Neural cell (in vitro differentiated cells): ENCODE results near the gene EXOC4. TPM values are rescaled to one million over a fixed set of nuclear protein-coding genes. Genes with fewer than 3 reads are reported as not detected.

Experiments
- H2AFZ ChIP-seq: fragments of 200-600, 300-800 bp; sonication (generic), shearing (Covaris generic); 2 replicates; pipeline ENCODE4 v1.6.0; 2014; ENCODE audit warnings: low read depth, mild to moderate bottlenecking, antibody characterized with exemption, low read length, moderate library complexity
- H3F3A ChIP-seq: fragments of 200-600 bp; shearing (Covaris generic); 2 replicates; pipeline ENCODE4 v1.6.1; 2016; ENCODE audit warnings: mild to moderate bottlenecking, moderate library complexity, mixed read lengths, antibody characterized with exemption, low read length; ENCODE audit not compliant: insufficient read depth, poor library complexity, severe bottlenecking
- H3K27ac ChIP-seq: fragments of 200-600, 300-800 bp; sonication (generic), shearing (Covaris generic); 2 replicates; pipeline ENCODE4 v1.5.1; 2014; ENCODE audit warnings: mild to moderate bottlenecking, low read length, moderate library complexity
- H3K27me3 ChIP-seq: fragments of 300-800, 200-600 bp; sonication (generic), shearing (Covaris generic); 2 replicates; pipeline ENCODE4 v1.6.0; 2014; ENCODE audit warnings: mild to moderate bottlenecking, low read depth, low read length, moderate library complexity; ENCODE audit not compliant: insufficient read depth
- H3K36me3 ChIP-seq: fragments of 300-800, 200-600 bp; sonication (generic), shearing (Covaris generic); 2 replicates; pipeline ENCODE4 v1.5.1; 2014; ENCODE audit warnings: mild to moderate bottlenecking, antibody characterized with exemption, low read length, moderate library complexity; ENCODE audit not compliant: insufficient read depth
- H3K4me2 ChIP-seq: fragments of 300-800, 200-600 bp; sonication (generic), shearing (Covaris generic); 2 replicates; pipeline ENCODE4 v1.6.0; 2014; ENCODE audit warnings: mild to moderate bottlenecking, low read length
- H3K4me3 ChIP-seq: fragments of 300-800, 200-600 bp; sonication (generic), shearing (Covaris generic); 2 replicates; pipeline ENCODE4 v1.5.1; 2014; ENCODE audit warnings: mild to moderate bottlenecking, low read length, moderate library complexity
- H3K79me2 ChIP-seq: fragments of 200-600 bp; shearing (Covaris generic); replicated peaks from 2 replicates; pipeline ENCODE4 v1.6.0; 2014; ENCODE audit warnings: mild to moderate bottlenecking, low read length, moderate library complexity; ENCODE audit not compliant: insufficient read depth
- H3K9ac ChIP-seq: fragments of 300-800, 200-600 bp; sonication (generic), shearing (Covaris generic); 2 replicates; pipeline ENCODE4 v1.6.1; 2016; ENCODE audit warnings: mild to moderate bottlenecking, low read length, mixed read lengths
- H3K9me2 ChIP-seq: fragments of 200-600 bp; shearing (Covaris generic); 2 replicates; pipeline ENCODE4 v1.6.1; 2016; ENCODE audit warnings: mild to moderate bottlenecking, low read length, mixed read lengths; ENCODE audit not compliant: insufficient read depth
- H3K9me3 ChIP-seq: fragments of 200-600, 300-800 bp; sonication (generic), shearing (Covaris generic); 2 replicates; pipeline ENCODE4 v1.6.1; 2016; ENCODE audit warnings: mild to moderate bottlenecking, mixed run types, low read length, moderate library complexity, mixed read lengths
- H4K20me1 ChIP-seq: fragments of 200-600 bp; shearing (Covaris generic); 2 replicates; pipeline ENCODE4 v1.6.1; 2016; ENCODE audit warnings: mild to moderate bottlenecking, mixed run types; ENCODE audit not compliant: insufficient read depth
- EP300 ChIP-seq: fragments of 450-650 bp; conservative IDR thresholded peaks from 2 replicates; pipeline ENCODE4 v1.6.1; 2014; ENCODE audit warnings: antibody characterized with exemption, mild to moderate bottlenecking, moderate library complexity; ENCODE audit not compliant: poor library complexity, severe bottlenecking
- EZH2 ChIP-seq: fragments of 200-600, 300-800 bp; shearing (Covaris generic), sonication (generic); IDR thresholded peaks from 2 replicates; pipeline ENCODE4 v1.6.1; 2014; ENCODE audit warnings: antibody characterized with exemption, low read length, borderline replicate concordance, mild to moderate bottlenecking; ENCODE audit not compliant: insufficient read depth, poor library complexity, severe bottlenecking
- MXI1 ChIP-seq: fragments of 450-650 bp; conservative IDR thresholded peaks from 2 replicates; pipeline ENCODE4 v1.6.1; 2014; ENCODE audit warnings: antibody characterized with exemption, mild to moderate bottlenecking; ENCODE audit not compliant: poor library complexity, severe bottlenecking
- POLR2AphosphoS5 ChIP-seq: IDR thresholded peaks from 2 replicates; pipeline ENCODE4 v1.6.1; 2012
- RAD21 ChIP-seq: fragments of 450-650 bp; conservative IDR thresholded peaks from 2 replicates; pipeline ENCODE4 v1.6.1; 2014; ENCODE audit warnings: antibody characterized with exemption, mild to moderate bottlenecking, moderate library complexity
- REST ChIP-seq: IDR thresholded peaks from 2 replicates; pipeline ENCODE4 v1.6.1; 2012; ENCODE audit warnings: borderline replicate concordance
- SMC3 ChIP-seq: fragments of 450-650 bp; conservative IDR thresholded peaks from 2 replicates; pipeline ENCODE4 v1.6.1; 2014; ENCODE audit warnings: antibody characterized with exemption, mild to moderate bottlenecking, moderate library complexity; ENCODE audit not compliant: poor library complexity
- TAF1 ChIP-seq: IDR thresholded peaks from 2 replicates; pipeline ENCODE4 v1.6.1; 2012; ENCODE audit warnings: low read depth
- polyA plus RNA-seq: library from polyadenylated mRNA; depleted of rRNA; stranded (reverse); fragments of >200 nt; gene quantifications from 2 replicates; pipeline ENCODE4 v1.2.3, GENCODE V29; 2014
- TF ChIP-seq, protein P1 (sequence below): fragments of 450-650 bp; IDR thresholded peaks from 2 replicates; pipeline ENCODE4 v1.5.1; 2014; ENCODE audit warnings: antibody characterized with exemption, mild to moderate bottlenecking, moderate library complexity; ENCODE audit not compliant: poor library complexity, severe bottlenecking

Gene EXOC4
- polyA plus RNA-seq, 1 donor from 2014 or later, result 36.5 TPM

DNA sequence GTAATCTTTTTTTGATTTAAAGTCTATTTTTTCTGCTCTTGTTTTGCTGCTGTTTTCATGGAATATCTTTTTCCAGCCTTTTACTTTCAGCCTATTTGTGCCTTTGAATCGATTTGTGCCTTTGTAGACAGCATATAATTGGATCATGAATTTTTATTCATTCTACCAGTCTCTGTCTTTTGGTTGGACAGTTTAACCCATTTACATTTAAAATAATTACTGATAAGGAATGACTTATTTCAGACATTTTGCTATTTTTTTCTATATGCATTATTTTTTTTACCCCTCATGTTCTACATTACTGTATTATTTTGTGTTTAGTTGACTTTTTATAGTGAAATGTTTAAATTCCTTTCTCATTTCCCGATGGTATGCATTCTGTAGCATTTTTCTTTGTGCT lies 99.6 kb downstream of the EXOC4 start:
- Histone ChIP-seq H4K20me1 (no peaks in the 10 kb centered on the region), H3K4me2 (no peak overlapping the region), H3K9me2 (no peaks in the 10 kb centered on the region), H3F3A (no peaks in the 10 kb centered on the region), H3K4me3 (no peak overlapping the region), H3K27me3 (no peaks in the 10 kb centered on the region), H3K79me2 (no peaks in the 10 kb centered on the region), H3K27ac (no peak overlapping the region), H3K9ac (no peak overlapping the region), H3K9me3 (peaks cover 4% of the 10 kb centered on the region), H2AFZ (no peak overlapping the region), H3K36me3 (no peaks in the 10 kb centered on the region)
- TF ChIP-seq MXI1, result no peak
- no peak for TF ChIP-seq RAD21
- TF ChIP-seq EP300, result no peak
- TF ChIP-seq TAF1, result no peak
- no peak for TF ChIP-seq POLR2AphosphoS5
- TF ChIP-seq, protein P1, sequence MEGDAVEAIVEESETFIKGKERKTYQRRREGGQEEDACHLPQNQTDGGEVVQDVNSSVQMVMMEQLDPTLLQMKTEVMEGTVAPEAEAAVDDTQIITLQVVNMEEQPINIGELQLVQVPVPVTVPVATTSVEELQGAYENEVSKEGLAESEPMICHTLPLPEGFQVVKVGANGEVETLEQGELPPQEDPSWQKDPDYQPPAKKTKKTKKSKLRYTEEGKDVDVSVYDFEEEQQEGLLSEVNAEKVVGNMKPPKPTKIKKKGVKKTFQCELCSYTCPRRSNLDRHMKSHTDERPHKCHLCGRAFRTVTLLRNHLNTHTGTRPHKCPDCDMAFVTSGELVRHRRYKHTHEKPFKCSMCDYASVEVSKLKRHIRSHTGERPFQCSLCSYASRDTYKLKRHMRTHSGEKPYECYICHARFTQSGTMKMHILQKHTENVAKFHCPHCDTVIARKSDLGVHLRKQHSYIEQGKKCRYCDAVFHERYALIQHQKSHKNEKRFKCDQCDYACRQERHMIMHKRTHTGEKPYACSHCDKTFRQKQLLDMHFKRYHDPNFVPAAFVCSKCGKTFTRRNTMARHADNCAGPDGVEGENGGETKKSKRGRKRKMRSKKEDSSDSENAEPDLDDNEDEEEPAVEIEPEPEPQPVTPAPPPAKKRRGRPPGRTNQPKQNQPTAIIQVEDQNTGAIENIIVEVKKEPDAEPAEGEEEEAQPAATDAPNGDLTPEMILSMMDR, result no peak
- no peak for TF ChIP-seq REST

DNA sequence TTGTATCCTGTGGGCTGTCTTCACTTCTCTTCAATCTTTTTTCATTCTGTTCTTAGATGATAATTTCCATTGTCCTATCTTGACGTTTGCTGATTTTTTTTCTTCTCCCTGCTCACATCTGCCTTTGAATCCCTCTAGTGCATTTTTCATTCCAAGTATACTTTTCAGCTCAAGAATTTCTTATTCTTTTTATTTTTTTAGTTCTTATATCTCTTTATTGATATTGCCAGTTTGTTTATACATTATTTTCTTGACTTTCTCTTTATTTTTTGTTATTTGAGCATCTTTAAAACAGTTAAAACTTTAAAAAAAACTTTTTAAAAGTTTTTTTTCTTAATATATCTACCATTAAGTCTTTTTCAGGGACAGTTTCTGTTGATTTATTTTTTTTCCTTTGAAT lies 100.9 kb downstream of the EXOC4 start:
- Histone ChIP-seq H3K9me2 (no peaks in the 10 kb centered on the region), H2AFZ (no peak overlapping the region), H3K4me3 (no peak overlapping the region), H3K79me2 (no peaks in the 10 kb centered on the region), H4K20me1 (no peaks in the 10 kb centered on the region), H3K27ac (no peak overlapping the region), H3K9me3 (peaks cover 4% of the 10 kb centered on the region), H3F3A (no peaks in the 10 kb centered on the region), H3K4me2 (no peak overlapping the region), H3K36me3 (no peaks in the 10 kb centered on the region), H3K27me3 (no peaks in the 10 kb centered on the region), H3K9ac (no peak overlapping the region)
- TF ChIP-seq MXI1, result no peak
- no peak for TF ChIP-seq TAF1
- no peak for TF ChIP-seq POLR2AphosphoS5
- TF ChIP-seq EP300, result no peak

GRCh38 chr7:133354546-133355324 lies 101.9 kb downstream of the EXOC4 start:
- Histone ChIP-seq H3K27ac (no peak overlapping the region), H4K20me1 (no peaks in the 10 kb centered on the region), H2AFZ (no peak overlapping the region), H3K9me2 (no peaks in the 10 kb centered on the region), H3K36me3 (no peaks in the 10 kb centered on the region), H3K9ac (no peak overlapping the region), H3K4me3 (no peak overlapping the region), H3F3A (no peaks in the 10 kb centered on the region), H3K27me3 (no peaks in the 10 kb centered on the region), H3K4me2 (no peak overlapping the region), H3K79me2 (no peaks in the 10 kb centered on the region), H3K9me3 (peaks cover 4% of the 10 kb centered on the region)
- no peak for TF ChIP-seq SMC3
- no peak for TF ChIP-seq TAF1
- TF ChIP-seq REST, result no peak
- TF ChIP-seq, protein P1, result no peak
- TF ChIP-seq EZH2, result no peak
- TF ChIP-seq EP300, result no peak
- TF ChIP-seq MXI1, result no peak
- no peak for TF ChIP-seq RAD21
